Tibial nerve (tissue), 4 donors: Measurements from ENCODE around the gene C18orf63.

Experiments
- CTCF ChIP-seq, 5 experiments: fragments of 200-600 bp in 3 of 5; fragments of 450-650 bp in 2 of 5; sonication (generic) in 3 of 5; IDR thresholded peaks; one replicate each; pipeline ENCODE4 v1.5.1; 2016 to 2019; ENCODE audit warnings: antibody characterized with exemption in 5 of 5, mild to moderate bottlenecking in 3 of 5, moderate library complexity in 2 of 5
- EP300 ChIP-seq, 2 donors: sonication (generic); formaldehyde crosslinking; IDR thresholded peaks; one replicate each; pipeline ENCODE4 v1.6.1; 2017; ENCODE audit warnings: antibody characterized with exemption in 2 of 2, mild to moderate bottlenecking in 1 of 2
- POLR2A ChIP-seq, 2 donors: fragments of 450-650 bp; IDR thresholded peaks; one replicate each; pipeline ENCODE4 v1.6.1; 2017; ENCODE audit warnings: antibody characterized with exemption in 2 of 2, mild to moderate bottlenecking in 2 of 2, moderate library complexity in 2 of 2

- TF ChIP-seq CTCF (IDR thresholded peaks at IDR 0.05) = no peak
- TF ChIP-seq POLR2A (IDR thresholded peaks at IDR 0.05) = no peak
- TF ChIP-seq EP300 (IDR thresholded peaks at IDR 0.05) = no peak
Measured at GRCh38 chr18:74290021-74290420, 25.6 kb upstream of the C18orf63 start.
